GM12874 (cell line): ENCODE results near the gene ENDOD1.
"Not testable (repeated sequence)": the region's sequence is repeated elsewhere in the genome, so short reads cannot be mapped to it uniquely, and the experiment has no call there.

Experiments
- CTCF ChIP-seq: IDR thresholded peaks from 2 replicates; pipeline ENCODE4 v1.5.1; 2011; ENCODE audit warnings: low read depth, mild to moderate bottlenecking, control low read depth, low read length, moderate library complexity; ENCODE audit not compliant: insufficient read depth

Gene ENDOD1, protein sequence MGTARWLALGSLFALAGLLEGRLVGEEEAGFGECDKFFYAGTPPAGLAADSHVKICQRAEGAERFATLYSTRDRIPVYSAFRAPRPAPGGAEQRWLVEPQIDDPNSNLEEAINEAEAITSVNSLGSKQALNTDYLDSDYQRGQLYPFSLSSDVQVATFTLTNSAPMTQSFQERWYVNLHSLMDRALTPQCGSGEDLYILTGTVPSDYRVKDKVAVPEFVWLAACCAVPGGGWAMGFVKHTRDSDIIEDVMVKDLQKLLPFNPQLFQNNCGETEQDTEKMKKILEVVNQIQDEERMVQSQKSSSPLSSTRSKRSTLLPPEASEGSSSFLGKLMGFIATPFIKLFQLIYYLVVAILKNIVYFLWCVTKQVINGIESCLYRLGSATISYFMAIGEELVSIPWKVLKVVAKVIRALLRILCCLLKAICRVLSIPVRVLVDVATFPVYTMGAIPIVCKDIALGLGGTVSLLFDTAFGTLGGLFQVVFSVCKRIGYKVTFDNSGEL

GRCh38 chr11:95089620-95090542 is at the start of gene ENDOD1:
Gene ENDOD1 (plus strand): TSS chr11:95089846. CDS start chr11:95089928, 82 bp downstream.
- TF ChIP-seq CTCF = no peak

DNA sequence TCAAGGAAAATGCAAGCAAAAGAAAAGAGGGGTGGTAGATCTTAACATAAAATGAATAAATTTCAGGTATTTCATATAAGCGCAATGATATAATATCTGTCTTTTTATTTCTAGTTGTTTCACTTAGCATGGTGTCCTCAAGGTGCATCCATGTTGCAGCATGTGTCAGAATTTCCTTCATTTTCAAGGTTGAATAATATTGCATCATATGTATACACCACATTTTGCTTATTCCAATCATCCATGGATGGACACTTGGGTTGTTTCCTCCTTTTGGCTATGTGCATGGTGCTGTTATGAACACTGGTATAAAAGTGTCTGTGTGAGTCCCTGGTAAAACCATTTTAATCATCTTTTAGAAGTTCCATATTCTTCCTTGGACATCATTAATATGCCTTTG is 47.4 kb upstream of the ENDOD1 start:
- no peak for TF ChIP-seq CTCF

GRCh38 chr11:95042906-95043305 is 46.7 kb upstream of the ENDOD1 start:
- TF ChIP-seq CTCF = no peak

- no peak for TF ChIP-seq CTCF
Measured at GRCh38 chr11:95044010-95044409, 45.6 kb upstream of the ENDOD1 start.

GRCh38 chr11:95045812-95046211 is 43.8 kb upstream of the ENDOD1 start:
- no peak for TF ChIP-seq CTCF

- TF ChIP-seq CTCF = not testable (repeated sequence)
Measured at GRCh38 chr11:95049122-95049521, 40.5 kb upstream of the ENDOD1 start, which contains the start of gene KDM4F. Gene KDM4F (plus strand): TSS chr11:95049422.
